Gastrocnemius medialis (tissue), 4 donors: Measurements from ENCODE around the gene HTR3A. TPM values are rescaled to one million over a fixed set of nuclear protein-coding genes. Genes with fewer than 3 reads are reported as not detected.

Source experiments
- ATAC-seq, 2 donors: fragments of 150-250 bp; one replicate each; pipeline ENCODE4 v1.9.1; 2016
- DNase-seq, 2 donors: peaks; one replicate each; pipeline ENCODE4 v3.0.0-alpha.2; 2019
- H3K27ac ChIP-seq, 4 donors: fragments of 200-600 bp; sonication (generic); 1 replicate in 1 of 4; 2 replicates in 3 of 4; pipeline ENCODE4 v1.5.1; 2016 to 2018; ENCODE audit warnings: mild to moderate bottlenecking in 2 of 4, moderate library complexity in 1 of 4
- H3K27me3 ChIP-seq, 3 donors: fragments of 200-600 bp; sonication (generic) in 2 of 3; 1 replicate in 1 of 3; 2 replicates in 2 of 3; pipeline versions ENCODE4 v1.5.1 to v1.6.0; 2016 to 2019; ENCODE audit warnings: mild to moderate bottlenecking in 1 of 3, moderate library complexity in 1 of 3
- H3K36me3 ChIP-seq, 2 donors: fragments of 200-600 bp; sonication (generic) in 1 of 2; one replicate each; pipeline ENCODE4 v1.5.1; 2017 to 2018
- H3K4me1 ChIP-seq, 2 donors: fragments of 200-600 bp; sonication (generic) in 1 of 2; one replicate each; pipeline ENCODE4 v1.5.1; 2016 to 2017; ENCODE audit warnings: mild to moderate bottlenecking in 2 of 2
- H3K4me3 ChIP-seq, 4 donors: fragments of 200-600 bp; sonication (generic) in 3 of 4; 1 replicate in 1 of 4; 2 replicates in 3 of 4; pipeline ENCODE4 v1.5.1; 2016 to 2019; ENCODE audit warnings: mild to moderate bottlenecking in 2 of 4
- H3K9me3 ChIP-seq, 3 donors: fragments of 200-600 bp; sonication (generic) in 2 of 3; 1 replicate in 1 of 3; 2 replicates in 2 of 3; pipeline ENCODE4 v1.5.1; 2016 to 2019
- POLR2A ChIP-seq, 2 donors: fragments of 450-650 bp; IDR thresholded peaks; one replicate each; pipeline ENCODE4 v1.6.1; 2017; ENCODE audit warnings: antibody characterized with exemption in 2 of 2, mild to moderate bottlenecking in 2 of 2, moderate library complexity in 2 of 2
- in situ Hi-C, 4 donors: fragments of 200-750 bp; cut with MboI; loops; one replicate each; pipeline versions ENCODE4 v1.15.0 to v1.8.0; 2017; ENCODE audit warnings: low sequenced_read_pairs in 4 of 4
- intact Hi-C: fragments of 100-400 bp; cut with DNase I; formaldehyde crosslinking; loops from one replicate; pipeline ENCODE4 v1.15.1; 2023; ENCODE audit warnings: low total_unique reads
- total RNA-seq, 4 donors: library from RNA; depleted of rRNA; stranded (reverse); fragments of >200 nt; gene quantifications; one replicate each; pipeline versions ENCODE4 v1.1.0 to v1.2.3, GENCODE V29; 2016
- TF ChIP-seq, protein P1 (sequence below), 5 experiments: fragments of 450-650 bp in 3 of 5; fragments of 200-600 bp in 2 of 5; sonication (generic) in 2 of 5; IDR thresholded peaks in 4 of 5; conservative IDR thresholded peaks in 1 of 5; 1 replicate in 4 of 5; 2 replicates in 1 of 5; pipeline ENCODE4 v1.5.1; 2016 to 2019; ENCODE audit warnings: antibody characterized with exemption in 5 of 5, mild to moderate bottlenecking in 3 of 5, moderate library complexity in 3 of 5

Gene HTR3A
- total RNA-seq, 4 donors from 2014 or later = not detected

DNA sequence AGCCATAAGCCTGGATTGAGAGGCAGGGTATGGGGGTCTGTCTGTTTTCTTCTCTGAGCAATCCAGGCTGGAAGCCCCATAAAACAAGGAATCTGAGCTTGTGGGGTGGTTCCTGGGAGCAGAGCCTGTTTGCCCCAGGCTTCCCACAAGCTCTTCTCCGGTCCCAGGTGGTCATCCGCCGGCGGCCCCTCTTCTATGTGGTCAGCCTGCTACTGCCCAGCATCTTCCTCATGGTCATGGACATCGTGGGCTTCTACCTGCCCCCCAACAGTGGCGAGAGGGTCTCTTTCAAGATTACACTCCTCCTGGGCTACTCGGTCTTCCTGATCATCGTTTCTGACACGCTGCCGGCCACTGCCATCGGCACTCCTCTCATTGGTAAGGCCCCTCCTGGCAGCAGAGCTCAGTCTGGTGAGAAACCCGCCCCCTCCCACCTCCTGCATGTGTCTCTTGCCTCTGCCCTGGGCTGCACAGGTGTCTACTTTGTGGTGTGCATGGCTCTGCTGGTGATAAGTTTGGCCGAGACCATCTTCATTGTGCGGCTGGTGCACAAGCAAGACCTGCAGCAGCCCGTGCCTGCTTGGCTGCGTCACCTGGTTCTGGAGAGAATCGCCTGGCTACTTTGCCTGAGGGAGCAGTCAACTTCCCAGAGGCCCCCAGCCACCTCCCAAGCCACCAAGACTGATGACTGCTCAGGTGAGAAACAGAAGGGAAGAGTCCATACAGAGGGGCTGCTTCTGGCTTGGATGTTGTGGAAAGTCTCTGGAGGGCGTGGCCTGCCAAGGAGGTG is 11.6 kb downstream of the HTR3A start:
- intact Hi-C loops = no loop called here
- Histone ChIP-seq H3K4me1 (no peaks in the 10 kb centered on the region), H3K36me3 (no peaks in the 10 kb centered on the region), H3K27ac (no peak overlapping the region), H3K27me3 (no peaks in the 10 kb centered on the region), H3K4me3 (no peak overlapping the region), H3K9me3 (no peaks in the 10 kb centered on the region)
- ATAC-seq (no peak), DNase-seq (no peak)
- in situ Hi-C loops = no loop called here
- TF ChIP-seq, protein P1, sequence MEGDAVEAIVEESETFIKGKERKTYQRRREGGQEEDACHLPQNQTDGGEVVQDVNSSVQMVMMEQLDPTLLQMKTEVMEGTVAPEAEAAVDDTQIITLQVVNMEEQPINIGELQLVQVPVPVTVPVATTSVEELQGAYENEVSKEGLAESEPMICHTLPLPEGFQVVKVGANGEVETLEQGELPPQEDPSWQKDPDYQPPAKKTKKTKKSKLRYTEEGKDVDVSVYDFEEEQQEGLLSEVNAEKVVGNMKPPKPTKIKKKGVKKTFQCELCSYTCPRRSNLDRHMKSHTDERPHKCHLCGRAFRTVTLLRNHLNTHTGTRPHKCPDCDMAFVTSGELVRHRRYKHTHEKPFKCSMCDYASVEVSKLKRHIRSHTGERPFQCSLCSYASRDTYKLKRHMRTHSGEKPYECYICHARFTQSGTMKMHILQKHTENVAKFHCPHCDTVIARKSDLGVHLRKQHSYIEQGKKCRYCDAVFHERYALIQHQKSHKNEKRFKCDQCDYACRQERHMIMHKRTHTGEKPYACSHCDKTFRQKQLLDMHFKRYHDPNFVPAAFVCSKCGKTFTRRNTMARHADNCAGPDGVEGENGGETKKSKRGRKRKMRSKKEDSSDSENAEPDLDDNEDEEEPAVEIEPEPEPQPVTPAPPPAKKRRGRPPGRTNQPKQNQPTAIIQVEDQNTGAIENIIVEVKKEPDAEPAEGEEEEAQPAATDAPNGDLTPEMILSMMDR (IDR thresholded peaks at IDR 0.05 in 4 of 5, conservative IDR thresholded peaks at IDR 0.05 in 1 of 5) = no peak
- no peak for TF ChIP-seq POLR2A (IDR thresholded peaks at IDR 0.05)

DNA sequence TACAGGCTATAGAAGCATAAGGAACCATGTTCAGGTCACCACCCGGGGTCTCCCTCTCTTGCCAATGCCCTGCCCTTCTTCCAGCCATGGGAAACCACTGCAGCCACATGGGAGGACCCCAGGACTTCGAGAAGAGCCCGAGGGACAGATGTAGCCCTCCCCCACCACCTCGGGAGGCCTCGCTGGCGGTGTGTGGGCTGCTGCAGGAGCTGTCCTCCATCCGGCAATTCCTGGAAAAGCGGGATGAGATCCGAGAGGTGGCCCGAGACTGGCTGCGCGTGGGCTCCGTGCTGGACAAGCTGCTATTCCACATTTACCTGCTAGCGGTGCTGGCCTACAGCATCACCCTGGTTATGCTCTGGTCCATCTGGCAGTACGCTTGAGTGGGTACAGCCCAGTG is 14.5 kb downstream of the HTR3A start:
- Histone ChIP-seq H3K9me3 (no peaks in the 10 kb centered on the region), H3K27ac (no peak overlapping the region), H3K4me3 (no peak overlapping the region), H3K4me1 (no peaks in the 10 kb centered on the region), H3K36me3 (no peaks in the 10 kb centered on the region), H3K27me3 (no peaks in the 10 kb centered on the region)
- TF ChIP-seq POLR2A (IDR thresholded peaks at IDR 0.05) = no peak
- ATAC-seq (no peak), DNase-seq (no peak)
- intact Hi-C loops (no loop called here), in situ Hi-C loops (no loop called here)

DNA sequence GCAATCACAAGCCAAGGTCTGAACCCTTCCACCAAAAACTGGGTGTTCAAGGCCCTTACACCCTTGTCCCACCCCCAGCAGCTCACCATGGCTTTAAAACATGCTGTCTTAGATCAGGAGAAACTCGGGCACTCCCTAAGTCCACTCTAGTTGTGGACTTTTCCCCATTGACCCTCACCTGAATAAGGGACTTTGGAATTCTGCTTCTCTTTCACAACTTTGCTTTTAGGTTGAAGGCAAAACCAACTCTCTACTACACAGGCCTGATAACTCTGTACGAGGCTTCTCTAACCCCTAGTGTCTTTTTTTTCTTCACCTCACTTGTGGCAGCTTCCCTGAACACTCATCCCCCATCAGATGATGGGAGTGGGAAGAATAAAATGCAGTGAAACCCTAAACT is 15.0 kb downstream of the HTR3A start:
- in situ Hi-C loops (no loop called here), intact Hi-C loops (no loop called here)
- no peaks in the 10 kb centered on the region for H3K4me1 ChIP-seq
- TF ChIP-seq, protein P1 (IDR thresholded peaks at IDR 0.05 in 4 of 5, conservative IDR thresholded peaks at IDR 0.05 in 1 of 5) = no peak
- TF ChIP-seq POLR2A (IDR thresholded peaks at IDR 0.05) = no peak
- ATAC-seq (no peak), DNase-seq (no peak)
- H3K36me3 ChIP-seq = no peaks in the 10 kb centered on the region
- no peak overlapping the region for H3K27ac ChIP-seq
- no peaks in the 10 kb centered on the region for H3K27me3 ChIP-seq
- H3K4me3 ChIP-seq = no peak overlapping the region
- no peaks in the 10 kb centered on the region for H3K9me3 ChIP-seq

DNA sequence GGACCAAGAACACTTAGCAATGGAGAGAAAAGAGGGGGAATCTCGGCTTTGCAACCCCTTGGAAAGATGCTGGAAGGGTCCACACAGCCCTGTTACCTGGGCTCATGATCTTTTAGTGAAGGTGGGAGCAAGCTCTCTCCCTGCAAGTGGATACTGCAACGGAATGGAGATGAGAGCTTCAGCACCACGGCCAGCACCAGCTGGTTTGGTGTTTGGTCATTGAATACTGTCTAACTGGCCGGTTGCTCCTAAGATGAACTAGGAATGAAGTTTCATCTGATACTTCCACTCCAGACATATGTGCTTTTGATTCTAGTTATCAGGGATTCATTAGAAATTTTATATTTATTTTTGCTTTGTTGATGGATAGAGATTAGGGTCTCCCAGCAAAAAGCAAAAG is 16.3 kb downstream of the HTR3A start:
- Histone ChIP-seq H3K36me3 (no peaks in the 10 kb centered on the region), H3K27ac (no peak overlapping the region), H3K4me3 (no peak overlapping the region), H3K27me3 (no peaks in the 10 kb centered on the region), H3K9me3 (no peaks in the 10 kb centered on the region), H3K4me1 (no peaks in the 10 kb centered on the region)
- in situ Hi-C loops = no loop called here
- DNase-seq (no peak), ATAC-seq (no peak)
- TF ChIP-seq, protein P1 (IDR thresholded peaks at IDR 0.05 in 4 of 5, conservative IDR thresholded peaks at IDR 0.05 in 1 of 5) = no peak
- TF ChIP-seq POLR2A (IDR thresholded peaks at IDR 0.05) = no peak
- intact Hi-C loops = no loop called here

DNA sequence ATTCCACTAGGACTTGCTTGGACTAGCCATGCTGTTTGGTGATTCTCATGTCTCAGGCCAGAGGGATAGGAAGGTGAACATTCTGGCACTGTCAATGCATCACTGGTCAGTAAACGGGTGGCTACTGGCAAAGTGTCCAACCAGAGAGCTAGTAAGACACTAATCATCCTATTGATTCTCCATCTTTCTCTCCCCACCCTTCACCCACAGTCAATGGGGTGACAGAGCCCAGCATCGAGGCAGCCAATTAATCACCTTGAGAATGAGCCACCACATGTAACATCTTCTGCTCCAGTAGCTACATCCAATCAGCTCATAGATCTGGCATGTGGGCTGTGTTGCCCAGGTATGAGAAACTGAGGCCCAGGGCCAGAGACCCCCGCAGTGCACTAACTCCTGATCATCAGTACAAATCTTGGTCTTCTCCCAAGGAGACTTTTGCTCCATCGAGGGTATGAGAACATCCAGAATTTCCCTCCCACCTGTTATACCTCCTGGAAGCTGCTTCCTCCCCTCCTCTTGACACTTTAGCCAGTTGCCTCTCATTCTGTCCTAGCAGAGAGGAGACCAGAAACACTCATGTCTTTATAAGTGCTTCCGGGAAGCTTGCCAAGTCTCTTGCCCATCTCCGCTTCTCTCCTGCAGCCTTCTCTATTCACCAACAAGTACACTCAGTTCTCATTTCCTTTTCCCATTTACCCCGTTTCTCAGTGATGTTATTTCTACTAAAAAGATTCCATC is 17.0 kb downstream of the HTR3A start:
- intact Hi-C loops = no loop called here
- no peaks in the 10 kb centered on the region for H3K4me1 ChIP-seq

More for the DNA sequence above, 17.0 kb downstream of the HTR3A start:
- Histone ChIP-seq H3K9me3 (no peaks in the 10 kb centered on the region), H3K27me3 (no peaks in the 10 kb centered on the region), H3K4me3 (no peak overlapping the region), H3K27ac (no peak overlapping the region), H3K36me3 (no peaks in the 10 kb centered on the region)
- TF ChIP-seq POLR2A (IDR thresholded peaks at IDR 0.05) = no peak
- TF ChIP-seq, protein P1 (IDR thresholded peaks at IDR 0.05 in 4 of 5, conservative IDR thresholded peaks at IDR 0.05 in 1 of 5) = no peak
- ATAC-seq (no peak), DNase-seq (no peak)
- in situ Hi-C loops = no loop called here
